Endothelial cell (in vitro differentiated cells): ENCODE measurements around the gene NUCB2. TPM values are rescaled to one million over a fixed set of nuclear protein-coding genes. Genes with fewer than 3 reads are reported as not detected.

Experiments used
- DNase-seq: peaks from one replicate; pipeline ENCODE4 v3.0.0; 2021; ENCODE audit warnings: low spot score
- H3K27ac Mint-ChIP-seq: one replicate; pipeline ENCODE4 v1.8.0; 2021; ENCODE audit warnings: mixed read lengths, inconsistent platforms; ENCODE audit not compliant: unreplicated experiment
- H3K27me3 Mint-ChIP-seq: one replicate; pipeline ENCODE4 v1.8.0; 2021; ENCODE audit warnings: mild to moderate bottlenecking, moderate library complexity, mixed read lengths, inconsistent platforms; ENCODE audit not compliant: unreplicated experiment
- H3K36me3 Mint-ChIP-seq: one replicate; pipeline ENCODE4 v1.8.0; 2021; ENCODE audit warnings: mild to moderate bottlenecking, low read depth, mixed read lengths, inconsistent platforms; ENCODE audit not compliant: unreplicated experiment
- H3K4me1 Mint-ChIP-seq: one replicate; pipeline ENCODE4 v1.8.0; 2021; ENCODE audit warnings: mild to moderate bottlenecking, mixed read lengths, inconsistent platforms; ENCODE audit not compliant: unreplicated experiment
- H3K4me3 Mint-ChIP-seq: one replicate; pipeline ENCODE4 v1.8.0; 2021; ENCODE audit warnings: mild to moderate bottlenecking, mixed read lengths, inconsistent platforms; ENCODE audit not compliant: unreplicated experiment
- H3K9me3 Mint-ChIP-seq: one replicate; pipeline ENCODE4 v1.8.0; 2021; ENCODE audit warnings: mixed read lengths, inconsistent platforms; ENCODE audit not compliant: unreplicated experiment
- total RNA-seq: library from RNA; stranded (reverse); fragmentation: NEBNext Ultra II Directional; extraction: Animal tissue kit (Norgen Biotek cat#: 25700); gene quantifications from one replicate; pipeline ENCODE4 v1.2.1, GENCODE V29; 2021; ENCODE audit not compliant: unreplicated experiment
- TF ChIP-seq, protein P1 (sequence below): fragments of 200-600 bp; sonication (generic); IDR thresholded peaks from one replicate; pipeline ENCODE4 v1.5.0; 2021; ENCODE audit warnings: antibody characterized with exemption; ENCODE audit not compliant: unreplicated experiment

NUCB2 gene
- total RNA-seq, 1 donor from 2014 or later: 76.8 TPM

GRCh38 chr11:17313349-17314231 lies 37.1 kb downstream of the NUCB2 start:
- Mint-ChIP-seq H3K36me3 (no peaks in the 10 kb centered on the region), H3K27me3 (no peaks in the 10 kb centered on the region), H3K9me3 (no peaks in the 10 kb centered on the region), H3K4me1 (no peaks in the 10 kb centered on the region), H3K4me3 (no peak overlapping the region), H3K27ac (no peak overlapping the region)
- no peak for DNase-seq
- TF ChIP-seq, protein P1, sequence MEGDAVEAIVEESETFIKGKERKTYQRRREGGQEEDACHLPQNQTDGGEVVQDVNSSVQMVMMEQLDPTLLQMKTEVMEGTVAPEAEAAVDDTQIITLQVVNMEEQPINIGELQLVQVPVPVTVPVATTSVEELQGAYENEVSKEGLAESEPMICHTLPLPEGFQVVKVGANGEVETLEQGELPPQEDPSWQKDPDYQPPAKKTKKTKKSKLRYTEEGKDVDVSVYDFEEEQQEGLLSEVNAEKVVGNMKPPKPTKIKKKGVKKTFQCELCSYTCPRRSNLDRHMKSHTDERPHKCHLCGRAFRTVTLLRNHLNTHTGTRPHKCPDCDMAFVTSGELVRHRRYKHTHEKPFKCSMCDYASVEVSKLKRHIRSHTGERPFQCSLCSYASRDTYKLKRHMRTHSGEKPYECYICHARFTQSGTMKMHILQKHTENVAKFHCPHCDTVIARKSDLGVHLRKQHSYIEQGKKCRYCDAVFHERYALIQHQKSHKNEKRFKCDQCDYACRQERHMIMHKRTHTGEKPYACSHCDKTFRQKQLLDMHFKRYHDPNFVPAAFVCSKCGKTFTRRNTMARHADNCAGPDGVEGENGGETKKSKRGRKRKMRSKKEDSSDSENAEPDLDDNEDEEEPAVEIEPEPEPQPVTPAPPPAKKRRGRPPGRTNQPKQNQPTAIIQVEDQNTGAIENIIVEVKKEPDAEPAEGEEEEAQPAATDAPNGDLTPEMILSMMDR: no peak

- Mint-ChIP-seq H3K4me3 (no peak overlapping the region), H3K9me3 (no peaks in the 10 kb centered on the region), H3K4me1 (no peaks in the 10 kb centered on the region), H3K27ac (no peak overlapping the region), H3K27me3 (no peaks in the 10 kb centered on the region), H3K36me3 (no peaks in the 10 kb centered on the region)
- no peak for DNase-seq
- TF ChIP-seq, protein P1: no peak
These were observed 37.7 kb downstream of the NUCB2 start for GRCh38 chr11:17314232-17314547.

GRCh38 chr11:17314904-17315426 lies 38.4 kb downstream of the NUCB2 start:
- Mint-ChIP-seq H3K27me3 (no peaks in the 10 kb centered on the region), H3K27ac (no peak overlapping the region), H3K36me3 (peaks cover 3% of the 10 kb centered on the region), H3K4me1 (no peaks in the 10 kb centered on the region), H3K4me3 (no peak overlapping the region), H3K9me3 (no peaks in the 10 kb centered on the region)
- DNase-seq: no peak
- TF ChIP-seq, protein P1: no peak

GRCh38 chr11:17328871-17329494 lies 52.4 kb downstream of the NUCB2 start:
- H3K36me3 Mint-ChIP-seq: peaks cover 6% of the 10 kb centered on the region
- no peaks in the 10 kb centered on the region for H3K9me3 Mint-ChIP-seq
- DNase-seq: no peak
- no peaks in the 10 kb centered on the region for H3K4me1 Mint-ChIP-seq
- no peak overlapping the region for H3K27ac Mint-ChIP-seq
- TF ChIP-seq, protein P1: peak; percentile 42
- peaks cover 3% of the 10 kb centered on the region for H3K27me3 Mint-ChIP-seq
- no peak overlapping the region for H3K4me3 Mint-ChIP-seq

DNA sequence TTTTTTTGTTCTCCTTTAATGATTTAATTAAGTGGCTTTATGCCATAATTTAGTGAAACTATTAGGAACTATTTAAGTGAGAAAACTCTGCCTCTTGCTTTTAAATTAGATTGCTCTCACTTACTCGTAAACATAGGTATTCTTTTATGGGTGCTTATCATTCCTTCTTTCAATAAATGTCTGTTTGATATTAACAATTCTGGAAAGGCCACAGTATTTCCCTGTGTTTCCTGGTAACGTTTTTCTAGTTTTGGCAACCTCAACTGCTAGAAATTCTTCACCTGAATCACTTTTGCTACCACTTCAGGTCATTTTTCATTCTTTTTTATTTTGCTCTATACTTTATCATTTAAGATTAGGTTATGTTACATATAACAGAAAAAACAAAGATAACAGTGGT lies 55.1 kb downstream of the NUCB2 start:
- no peak for DNase-seq
- Mint-ChIP-seq H3K4me3 (no peak overlapping the region), H3K27me3 (peaks cover 1% of the 10 kb centered on the region), H3K4me1 (no peaks in the 10 kb centered on the region), H3K36me3 (peaks cover 9% of the 10 kb centered on the region), H3K27ac (no peak overlapping the region), H3K9me3 (no peaks in the 10 kb centered on the region)
- TF ChIP-seq, protein P1: no peak
